OCI-LY3 (cell line): ENCODE data around the gene FAM83E.

Experiments used
- EZH2phosphoT487 ChIP-seq: fragments of 200-600 bp; shearing (Covaris generic); IDR thresholded peaks from 2 replicates; pipeline ENCODE4 v1.6.1; 2018; ENCODE audit warnings: antibody characterized with exemption, mixed run types, low read depth
- TF ChIP-seq, protein P1 (sequence below): fragments of 200-600, 300-600 bp; sonication (generic); IDR thresholded peaks from 2 replicates; pipeline ENCODE4 v1.5.1; 2014; ENCODE audit warnings: antibody characterized with exemption, low read length, low read depth

DNA sequence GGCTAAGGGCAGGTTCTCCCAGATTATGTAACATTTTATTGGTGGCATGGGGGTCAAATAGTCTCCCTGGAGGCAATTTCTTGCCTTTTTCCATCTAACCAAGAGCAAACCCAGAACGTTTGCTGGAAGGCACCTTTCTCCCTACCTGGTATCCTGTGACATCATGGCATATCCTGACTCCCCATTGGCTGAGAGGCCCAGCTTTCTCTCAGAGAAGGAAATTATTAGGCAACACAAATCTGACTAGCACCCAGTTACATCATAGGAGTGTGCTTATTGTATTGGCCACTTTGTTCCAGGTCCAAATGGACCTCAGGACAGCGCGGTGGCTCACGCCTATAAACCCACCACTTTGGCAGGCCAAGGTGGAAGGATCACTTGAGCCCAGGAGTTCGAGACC, 44.9 kb upstream of the FAM83E start:
- TF ChIP-seq, protein P1, sequence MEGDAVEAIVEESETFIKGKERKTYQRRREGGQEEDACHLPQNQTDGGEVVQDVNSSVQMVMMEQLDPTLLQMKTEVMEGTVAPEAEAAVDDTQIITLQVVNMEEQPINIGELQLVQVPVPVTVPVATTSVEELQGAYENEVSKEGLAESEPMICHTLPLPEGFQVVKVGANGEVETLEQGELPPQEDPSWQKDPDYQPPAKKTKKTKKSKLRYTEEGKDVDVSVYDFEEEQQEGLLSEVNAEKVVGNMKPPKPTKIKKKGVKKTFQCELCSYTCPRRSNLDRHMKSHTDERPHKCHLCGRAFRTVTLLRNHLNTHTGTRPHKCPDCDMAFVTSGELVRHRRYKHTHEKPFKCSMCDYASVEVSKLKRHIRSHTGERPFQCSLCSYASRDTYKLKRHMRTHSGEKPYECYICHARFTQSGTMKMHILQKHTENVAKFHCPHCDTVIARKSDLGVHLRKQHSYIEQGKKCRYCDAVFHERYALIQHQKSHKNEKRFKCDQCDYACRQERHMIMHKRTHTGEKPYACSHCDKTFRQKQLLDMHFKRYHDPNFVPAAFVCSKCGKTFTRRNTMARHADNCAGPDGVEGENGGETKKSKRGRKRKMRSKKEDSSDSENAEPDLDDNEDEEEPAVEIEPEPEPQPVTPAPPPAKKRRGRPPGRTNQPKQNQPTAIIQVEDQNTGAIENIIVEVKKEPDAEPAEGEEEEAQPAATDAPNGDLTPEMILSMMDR: no peak
- TF ChIP-seq EZH2phosphoT487: no peak
